H7 (cell line): ENCODE results near the gene PDS5B. TPM values are rescaled to one million over a fixed set of nuclear protein-coding genes. Genes with fewer than 3 reads are reported as not detected.
"Not testable (repeated sequence)": the region's sequence is repeated elsewhere in the genome, so short reads cannot be mapped to it uniquely, and the experiment has no call there.

Experiments
- DNase-seq: peaks from one replicate; pipeline ENCODE4 v3.0.0; 2012
- H3K27me3 ChIP-seq: 2 replicates; pipeline ENCODE4 v1.6.0; 2011; ENCODE audit warnings: mild to moderate bottlenecking, low read length; ENCODE audit not compliant: control insufficient read depth, insufficient read depth
- H3K36me3 ChIP-seq: replicated peaks from 2 replicates; pipeline ENCODE4 v1.5.1; 2011; ENCODE audit warnings: low read length; ENCODE audit not compliant: control insufficient read depth, insufficient read depth
- H3K4me3 ChIP-seq: 2 replicates; pipeline ENCODE4 v1.5.1; 2011; ENCODE audit warnings: low read depth, mild to moderate bottlenecking, control low read depth, low read length, moderate library complexity; ENCODE audit not compliant: insufficient read depth
- total RNA-seq: library from RNA; depleted of rRNA; stranded (reverse); fragments of >200 nt; shearing (Covaris generic); gene quantifications from 2 replicates; pipeline ENCODE4 v1.2.3, GENCODE V29; 2014

Gene PDS5B
- total RNA-seq, 1 experiment from 2014 or later, result 14.2 TPM

DNA sequence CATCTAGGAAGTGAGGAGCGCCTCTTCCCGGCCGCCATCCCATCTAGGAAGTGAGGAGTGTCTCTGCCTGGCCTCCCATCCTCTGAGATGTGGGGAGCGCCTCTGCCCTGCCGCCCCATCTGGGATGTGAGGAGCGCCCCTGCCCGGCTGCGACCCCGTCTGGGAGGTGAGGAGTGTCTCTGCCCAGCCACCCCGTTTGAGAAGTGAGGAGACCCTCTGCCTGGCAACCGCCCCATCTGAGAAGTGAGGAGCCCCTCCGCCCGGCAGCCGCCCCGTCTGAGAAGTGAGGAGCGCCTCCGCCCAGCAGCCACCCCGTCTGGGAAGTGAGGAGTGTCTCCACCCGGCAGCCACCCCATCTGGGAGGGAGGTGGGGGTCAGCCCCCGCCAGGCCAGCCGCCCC lies 129.9 kb downstream of the PDS5B start:
- H3K36me3 ChIP-seq, H3K4me3 ChIP-seq, DNase-seq, H3K27me3 ChIP-seq: not testable (repeated sequence)

DNA sequence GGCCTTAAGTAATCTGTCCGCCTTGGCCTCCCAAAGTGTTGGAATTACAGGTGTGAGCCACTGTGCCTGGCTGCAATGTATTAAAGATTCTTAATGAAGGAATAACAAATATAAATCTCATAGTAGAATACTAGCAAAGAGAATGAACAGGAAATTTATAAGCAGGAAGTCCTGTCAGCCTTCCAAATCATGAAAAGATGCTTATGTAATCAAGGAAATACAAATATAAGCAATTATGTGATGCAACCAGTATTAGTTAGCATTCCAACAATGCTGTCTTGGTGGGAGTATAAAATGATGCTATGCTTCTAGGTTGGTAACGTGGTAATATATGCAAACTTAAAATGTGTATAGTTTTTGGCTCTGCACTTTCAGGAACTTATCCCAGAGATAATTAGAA lies 133.8 kb downstream of the PDS5B start:
- no peak for DNase-seq
- Histone ChIP-seq H3K36me3 (no peaks in the 10 kb centered on the region; the same call in 1 of the 2 replicates), H3K4me3 (no peak overlapping the region), H3K27me3 (no peaks in the 10 kb centered on the region)

DNA sequence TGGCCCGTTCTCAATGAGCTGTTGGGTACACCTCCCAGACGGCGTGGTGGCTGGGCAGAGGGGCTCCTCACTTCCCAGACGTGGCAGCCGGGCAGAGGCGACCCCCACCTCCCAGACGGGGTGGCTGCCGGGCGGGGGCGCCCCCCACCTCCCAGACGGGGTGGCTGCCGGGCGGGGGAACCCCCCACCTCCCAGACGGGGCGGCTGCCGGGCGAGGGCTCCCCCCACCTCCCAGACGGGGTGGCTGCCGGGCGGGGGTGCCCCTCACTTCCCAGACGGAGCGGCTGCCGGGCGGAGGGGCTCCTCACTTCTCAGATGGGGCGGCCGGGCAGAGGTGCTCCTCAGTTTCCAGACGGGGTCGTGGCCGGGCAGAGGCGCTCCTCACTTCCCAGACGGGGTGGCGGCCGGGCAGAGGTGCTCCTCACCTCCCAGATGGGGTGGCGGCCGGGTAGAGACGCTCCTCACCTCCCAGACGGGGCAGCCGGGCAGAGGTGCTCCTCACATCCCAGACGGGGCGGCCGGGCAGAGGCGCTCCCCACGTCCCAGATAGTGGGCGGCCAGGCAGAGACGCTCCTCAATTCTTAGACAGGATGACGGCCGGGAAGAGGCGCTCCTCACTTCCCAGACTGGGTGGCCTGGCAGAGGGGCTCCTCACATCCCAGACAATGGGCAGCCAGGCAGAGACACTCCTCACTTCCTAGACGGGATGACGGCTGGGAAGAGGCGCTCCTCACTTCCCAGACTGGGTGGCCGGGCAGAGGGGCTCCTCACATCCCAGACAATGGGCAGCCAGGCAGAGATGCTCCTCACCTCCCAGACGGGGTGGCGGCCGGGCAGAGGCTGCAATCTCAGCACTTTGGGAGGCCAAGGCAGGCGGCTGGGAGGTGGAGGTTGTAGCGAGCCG lies 135.1 kb downstream of the PDS5B start:
- DNase-seq, H3K4me3 ChIP-seq, H3K27me3 ChIP-seq, H3K36me3 ChIP-seq: not testable (repeated sequence)

DNA sequence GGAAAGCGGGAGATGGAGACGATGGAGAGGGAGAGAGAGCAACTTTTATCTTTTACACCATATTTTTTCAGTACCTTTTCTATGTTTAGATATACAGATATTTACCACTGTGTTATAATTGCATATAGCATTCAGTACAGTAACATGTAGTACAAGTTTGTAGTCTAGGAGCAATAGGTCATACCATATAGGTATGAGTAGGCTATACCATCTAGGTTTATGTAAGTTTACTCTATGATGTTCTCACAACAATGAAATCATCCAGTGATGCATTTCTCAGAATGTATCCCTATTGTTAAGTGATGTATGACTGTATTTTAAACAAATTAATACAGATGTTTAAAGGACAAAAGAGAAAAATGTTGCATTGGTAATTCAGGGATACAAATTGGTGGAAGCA lies 136.1 kb downstream of the PDS5B start:
- no peak for DNase-seq
- Histone ChIP-seq H3K4me3 (no peak overlapping the region), H3K27me3 (no peaks in the 10 kb centered on the region), H3K36me3 (no peaks in the 10 kb centered on the region; the same call in 1 of the 2 replicates)

DNA sequence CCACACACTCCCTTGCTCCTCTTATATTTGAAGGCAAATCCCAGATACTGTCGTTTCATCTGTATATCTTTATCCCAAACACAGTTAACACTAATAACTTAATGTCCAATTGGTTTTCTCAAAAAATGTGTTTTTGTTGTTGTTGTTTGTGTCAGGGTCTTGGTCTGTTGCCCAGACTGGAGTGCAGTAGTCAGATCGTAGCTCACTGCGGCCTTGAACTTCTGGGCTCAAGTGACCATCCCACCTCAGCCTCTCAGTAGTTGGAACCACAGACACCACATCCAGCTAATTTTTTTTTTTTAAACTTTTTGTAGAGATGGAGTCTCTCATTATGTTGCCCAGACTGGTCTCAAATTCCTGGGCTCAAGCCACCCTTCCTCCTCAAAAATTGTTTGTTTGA lies 137.7 kb downstream of the PDS5B start:
- H3K36me3 ChIP-seq, result no peaks in the 10 kb centered on the region; the same call in 1 of the 2 replicates
- no peaks in the 10 kb centered on the region for H3K27me3 ChIP-seq
- no peak for DNase-seq
- no peak overlapping the region for H3K4me3 ChIP-seq

DNA sequence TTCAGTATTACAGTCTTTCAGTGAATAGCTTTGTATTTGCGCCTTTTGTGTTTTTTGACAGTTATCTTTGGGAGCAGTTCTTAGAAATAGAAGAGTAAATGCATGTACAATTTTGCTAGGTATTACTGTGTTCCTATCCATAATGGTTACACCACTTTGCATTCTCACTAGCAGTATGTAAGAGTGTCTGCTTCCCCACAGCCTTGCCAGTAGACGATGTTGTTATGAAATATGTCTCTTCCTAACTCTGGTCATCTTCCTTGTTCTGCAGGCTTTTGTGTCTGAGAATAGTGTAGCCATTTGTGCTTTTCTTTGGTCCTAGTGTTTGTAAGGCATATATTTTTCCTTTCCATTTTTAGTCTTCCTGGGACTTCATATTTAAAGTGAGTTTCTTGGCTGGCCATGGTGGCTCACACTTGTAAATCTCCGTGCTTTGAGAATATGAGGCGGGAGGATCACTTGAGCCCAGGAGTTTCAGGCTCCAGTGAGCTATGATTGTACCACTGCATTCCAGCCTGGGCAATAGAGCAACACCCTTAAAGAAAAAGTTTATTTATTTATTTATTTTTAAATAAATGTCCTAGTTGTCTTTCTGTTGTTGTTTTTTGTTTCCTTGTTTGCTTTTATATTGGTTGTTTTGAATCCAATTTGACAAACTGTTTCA lies 140.3 kb downstream of the PDS5B start:
- H3K36me3 ChIP-seq, result no peaks in the 10 kb centered on the region
- H3K27me3 ChIP-seq, result no peaks in the 10 kb centered on the region
- no peak overlapping the region for H3K4me3 ChIP-seq
- no peak for DNase-seq

DNA sequence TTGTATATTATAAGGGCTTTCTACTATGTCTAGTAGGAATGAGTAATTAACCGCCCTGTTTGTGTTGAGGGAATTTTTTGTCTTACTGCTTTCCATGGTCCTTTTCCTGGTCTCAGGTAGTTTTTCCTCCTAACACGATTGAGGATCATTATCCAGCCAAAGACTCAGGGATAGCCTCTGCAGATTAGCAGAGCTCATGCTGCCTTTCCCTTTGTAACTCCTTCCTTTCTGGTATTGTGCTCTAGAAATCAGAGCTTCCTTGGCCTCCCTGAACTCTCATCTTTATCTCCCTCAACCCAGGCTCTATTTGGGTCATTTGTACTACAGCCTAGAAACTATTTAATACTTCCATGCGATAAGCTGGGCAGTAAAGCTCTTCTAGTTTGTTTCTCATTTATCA lies 142.1 kb downstream of the PDS5B start:
- H3K27me3 ChIP-seq, result no peaks in the 10 kb centered on the region
- H3K36me3 ChIP-seq, result no peaks in the 10 kb centered on the region; the same call in 1 of the 2 replicates
- H3K4me3 ChIP-seq, result no peak overlapping the region
- DNase-seq, result peak; percentile 20

DNA sequence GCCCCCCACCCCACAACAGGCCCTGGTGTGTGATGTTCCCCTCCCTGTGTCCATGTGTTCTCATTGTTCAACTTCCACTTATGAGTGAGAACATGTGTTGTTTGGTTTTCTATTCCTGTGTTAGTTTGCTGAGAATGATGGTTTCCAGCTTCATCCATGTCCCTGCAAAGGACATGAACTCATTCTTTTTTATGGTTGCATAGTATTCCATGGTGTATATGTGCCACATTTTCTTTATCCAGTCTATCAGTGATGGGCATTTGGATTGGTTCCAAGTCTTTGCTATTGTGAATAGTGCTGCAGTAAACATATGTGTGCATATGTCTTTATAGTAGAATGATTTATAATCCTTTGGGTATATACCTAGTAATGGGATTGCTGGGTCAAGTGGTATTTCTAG lies 142.8 kb downstream of the PDS5B start:
- not testable (repeated sequence) for H3K36me3 ChIP-seq, H3K4me3 ChIP-seq, H3K27me3 ChIP-seq, DNase-seq

DNA sequence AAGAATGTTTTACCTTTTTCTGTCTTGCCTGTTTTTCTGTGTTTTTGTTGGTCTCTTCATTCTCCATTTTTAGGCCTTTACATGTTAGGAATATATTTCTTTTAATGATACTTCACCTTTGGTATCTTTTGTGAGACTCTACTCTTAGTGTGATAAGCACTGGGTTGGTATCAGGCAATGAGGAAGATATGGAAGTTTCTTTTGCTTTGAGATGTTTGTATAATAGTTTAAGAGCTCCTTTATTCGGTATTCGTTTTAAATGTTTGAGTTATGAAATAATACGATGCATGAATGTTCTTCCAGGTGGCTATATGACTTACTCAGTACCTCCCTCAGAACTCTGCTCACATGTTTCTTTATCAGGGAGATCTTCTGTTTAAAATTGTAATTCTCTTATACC lies 144.8 kb downstream of the PDS5B start:
- H3K36me3 ChIP-seq, result no peaks in the 10 kb centered on the region; the same call in 1 of the 2 replicates
- no peak for DNase-seq
- H3K27me3 ChIP-seq, result no peaks in the 10 kb centered on the region
- no peak overlapping the region for H3K4me3 ChIP-seq

DNA sequence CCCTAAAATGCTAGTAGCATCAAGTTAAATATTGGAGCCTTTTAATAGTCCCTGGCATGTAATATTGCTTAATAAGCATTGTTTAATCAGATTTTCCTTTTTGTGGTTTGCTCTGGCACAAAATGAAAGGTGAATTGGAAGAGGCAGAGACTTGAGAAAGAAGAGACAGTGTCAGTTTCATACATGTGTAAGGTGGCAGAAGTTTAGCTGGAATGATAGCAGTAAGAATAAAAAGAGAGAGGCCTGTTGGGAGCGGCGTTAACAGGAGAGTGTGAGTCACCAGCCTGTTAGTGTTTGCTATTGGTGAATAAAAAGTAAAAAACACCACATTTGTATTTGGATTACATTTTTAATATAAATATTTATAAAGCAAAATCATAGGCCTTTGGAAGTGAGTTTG lies 145.3 kb downstream of the PDS5B start:
- DNase-seq, result no peak
- no peaks in the 10 kb centered on the region for H3K27me3 ChIP-seq
- H3K4me3 ChIP-seq, result no peak overlapping the region
- H3K36me3 ChIP-seq, result no peaks in the 10 kb centered on the region; the same call in 1 of the 2 replicates

DNA sequence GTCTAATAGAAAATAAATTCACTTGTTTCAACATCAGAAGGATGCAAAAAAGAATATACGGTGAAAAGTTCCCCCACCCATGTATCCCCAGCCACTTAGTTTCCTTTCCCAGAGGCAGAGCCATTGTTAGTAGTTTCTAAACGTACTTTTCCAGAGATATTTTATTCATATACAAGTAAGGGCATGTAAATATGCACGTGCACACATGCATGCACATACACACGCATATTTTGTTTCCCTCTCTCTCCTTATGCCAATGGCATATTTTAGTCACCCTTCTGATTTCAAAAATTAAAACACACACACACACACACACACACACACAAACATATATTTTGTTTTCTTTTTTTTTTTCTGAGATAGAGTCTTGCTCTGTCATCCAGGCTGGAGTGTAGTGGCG lies 147.4 kb downstream of the PDS5B start:
- no peaks in the 10 kb centered on the region; the same call in 1 of the 2 replicates for H3K36me3 ChIP-seq
- H3K4me3 ChIP-seq, result no peak overlapping the region
- no peak for DNase-seq
- no peaks in the 10 kb centered on the region for H3K27me3 ChIP-seq

DNA sequence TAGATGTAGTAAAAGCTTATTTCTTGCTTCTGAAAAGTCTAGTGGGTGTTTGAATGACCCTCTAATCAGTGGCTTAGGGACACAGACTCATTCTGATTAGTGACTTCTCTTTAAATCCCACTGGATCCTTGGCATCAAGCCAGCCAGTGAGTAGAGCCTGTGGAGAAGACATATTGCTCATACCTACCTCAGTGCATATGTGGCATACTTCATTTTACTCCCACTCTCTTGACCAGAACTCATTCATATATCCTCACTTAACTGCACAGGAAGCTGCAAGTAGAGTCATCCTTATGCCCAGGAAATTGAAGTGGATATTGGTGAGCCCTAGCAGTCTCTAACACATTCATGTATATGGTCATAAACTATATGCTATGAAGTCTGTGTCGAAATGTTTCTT lies 148.3 kb downstream of the PDS5B start:
- no peaks in the 10 kb centered on the region for H3K27me3 ChIP-seq
- no peaks in the 10 kb centered on the region; the same call in 1 of the 2 replicates for H3K36me3 ChIP-seq
- DNase-seq, result no peak
- no peak overlapping the region for H3K4me3 ChIP-seq

DNA sequence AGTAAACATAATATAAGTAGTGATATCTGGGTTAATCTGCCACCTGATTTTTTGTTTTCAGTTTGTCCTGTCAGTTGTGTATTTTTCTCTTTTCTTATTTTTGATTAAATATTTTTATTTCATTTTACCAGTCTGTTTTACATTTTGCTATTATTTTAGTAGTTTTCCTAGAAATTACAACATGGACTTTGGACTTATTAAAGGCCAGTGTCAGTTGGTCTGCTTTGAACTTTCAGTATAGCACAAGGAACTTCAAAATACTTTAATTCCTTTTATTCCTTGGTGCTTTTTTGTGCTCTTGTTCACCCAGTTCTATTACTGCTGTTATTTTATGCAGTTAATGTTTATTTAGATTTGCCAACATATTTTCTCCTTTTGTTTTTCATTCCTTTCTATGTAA lies 149.6 kb downstream of the PDS5B start:
- Histone ChIP-seq H3K27me3 (no peaks in the 10 kb centered on the region), H3K4me3 (no peak overlapping the region), H3K36me3 (no peaks in the 10 kb centered on the region; the same call in 1 of the 2 replicates)
- no peak for DNase-seq

DNA sequence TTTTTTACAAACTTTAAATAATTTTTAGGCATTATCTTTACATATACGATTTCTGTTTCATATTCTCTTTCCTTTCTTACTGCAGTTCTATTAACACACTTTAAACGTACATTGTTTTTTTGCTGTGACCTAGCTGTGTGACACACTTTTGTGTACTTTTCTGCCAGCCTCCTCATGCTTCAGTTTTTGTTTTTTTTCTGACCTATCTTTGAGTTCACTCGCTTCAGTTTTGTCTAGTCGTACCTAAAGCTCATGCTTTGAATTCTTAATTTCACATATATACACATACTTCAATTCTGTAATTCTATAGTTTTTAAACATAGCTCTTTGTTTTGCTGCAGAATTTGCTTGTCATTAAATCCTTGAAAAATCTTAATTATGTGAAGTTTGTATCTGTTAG lies 150.4 kb downstream of the PDS5B start:
- Histone ChIP-seq H3K27me3 (no peaks in the 10 kb centered on the region), H3K36me3 (no peaks in the 10 kb centered on the region; the same call in 1 of the 2 replicates), H3K4me3 (no peak overlapping the region)
- no peak for DNase-seq

DNA sequence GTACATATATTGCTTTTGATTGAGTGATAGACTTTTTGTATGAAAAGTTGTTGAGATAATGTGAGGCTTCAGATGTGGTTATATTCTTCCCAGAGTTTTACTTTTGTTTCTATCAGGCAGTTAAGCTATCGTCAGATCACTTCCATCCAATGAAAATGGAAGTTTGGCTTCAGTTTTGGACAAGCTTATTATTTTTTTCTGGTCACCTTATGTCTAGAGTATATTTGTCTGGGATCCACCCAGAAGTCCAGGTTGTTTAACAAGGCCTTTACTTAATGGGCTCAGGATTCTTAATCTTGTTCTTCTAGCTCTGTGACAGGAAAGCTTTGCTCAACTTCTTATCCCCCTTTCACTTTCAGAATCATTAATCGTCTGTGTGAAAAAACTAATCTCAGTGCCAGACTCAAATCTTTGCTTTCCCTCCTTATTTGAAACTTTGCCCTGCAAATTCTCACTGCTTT lies 150.9 kb downstream of the PDS5B start:
- H3K36me3 ChIP-seq, result no peaks in the 10 kb centered on the region; the same call in 1 of the 2 replicates
- H3K4me3 ChIP-seq, result no peak overlapping the region
- no peaks in the 10 kb centered on the region for H3K27me3 ChIP-seq
- no peak for DNase-seq
